Bronchial epithelial cell (primary cell): ENCODE data around the gene GATD1. TPM values are rescaled to one million over a fixed set of nuclear protein-coding genes. Genes with fewer than 3 reads are reported as not detected.

Source experiments
- DNase-seq: peaks from one replicate; pipeline ENCODE4 v3.0.0-alpha.2; 2010; ENCODE audit warnings: low read depth
- FAIRE-seq: peaks from 2 replicates; lab custom pipeline; 2011; peaks lifted over from hg19 to GRCh38; lab: Jason Lieb, UNC
- H3K27me3 ChIP-seq: 2 replicates; pipeline ENCODE4 v1.5.1; 2011; ENCODE audit warnings: low read length; ENCODE audit not compliant: control insufficient read depth, insufficient read depth
- H3K36me3 ChIP-seq: 2 replicates; pipeline ENCODE4 v1.5.1; 2011; ENCODE audit warnings: low read length; ENCODE audit not compliant: control insufficient read depth, insufficient read depth
- H3K4me3 ChIP-seq: 2 replicates; pipeline ENCODE4 v1.5.1; 2011; ENCODE audit warnings: mild to moderate bottlenecking, low read depth, low read length, control low read depth
- total RNA-seq: library from RNA; depleted of rRNA; stranded (reverse); fragments of >200 nt; gene quantifications from 2 replicates; pipeline ENCODE4 v1.2.1, GENCODE V29; 2014
- TF ChIP-seq, protein P1 (sequence below): IDR thresholded peaks from 2 replicates; pipeline ENCODE4 v1.5.1; 2011; ENCODE audit warnings: mild to moderate bottlenecking, moderate library complexity, low read length, control low read depth, inconsistent platforms; ENCODE audit not compliant: insufficient read depth, severe bottlenecking

The GATD1 gene
- total RNA-seq, 1 donor from 2014 or later = 18.7 TPM

DNA sequence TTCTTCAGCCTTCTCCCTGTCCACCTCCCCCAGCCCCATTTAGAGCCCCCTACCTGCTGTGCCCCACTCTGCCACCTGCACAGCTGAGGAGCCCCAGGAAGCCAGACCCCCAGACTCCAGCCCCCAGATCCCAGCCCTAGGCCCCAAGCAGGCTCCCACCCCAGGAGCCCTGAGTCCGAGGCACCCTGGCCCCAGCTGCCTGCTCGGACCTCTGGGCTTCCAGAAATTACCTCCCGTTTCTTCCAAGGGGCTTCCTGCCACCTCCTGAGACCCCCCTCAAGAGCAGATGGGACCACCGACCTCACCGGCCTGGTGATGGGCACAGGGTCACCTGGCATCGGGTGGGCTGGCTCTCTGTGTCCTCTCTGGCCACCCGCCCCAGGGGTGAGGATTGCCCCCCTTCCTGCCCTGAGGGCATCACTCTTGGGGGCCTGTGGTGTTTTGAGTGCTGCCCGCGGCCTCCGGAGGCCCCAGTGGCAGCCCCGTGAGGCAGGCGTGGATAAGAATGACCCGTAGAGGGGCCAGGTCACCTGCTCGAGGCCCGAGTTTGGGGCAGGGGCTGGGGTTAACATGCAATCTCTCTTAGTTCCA, 48.3 kb downstream of the GATD1 start:
- FAIRE-seq (no peak), DNase-seq (no peak)
- no peaks in the 10 kb centered on the region for H3K27me3 ChIP-seq
- H3K36me3 ChIP-seq = peaks cover 16% of the 10 kb centered on the region
- H3K4me3 ChIP-seq = no peak overlapping the region
- TF ChIP-seq, protein P1, sequence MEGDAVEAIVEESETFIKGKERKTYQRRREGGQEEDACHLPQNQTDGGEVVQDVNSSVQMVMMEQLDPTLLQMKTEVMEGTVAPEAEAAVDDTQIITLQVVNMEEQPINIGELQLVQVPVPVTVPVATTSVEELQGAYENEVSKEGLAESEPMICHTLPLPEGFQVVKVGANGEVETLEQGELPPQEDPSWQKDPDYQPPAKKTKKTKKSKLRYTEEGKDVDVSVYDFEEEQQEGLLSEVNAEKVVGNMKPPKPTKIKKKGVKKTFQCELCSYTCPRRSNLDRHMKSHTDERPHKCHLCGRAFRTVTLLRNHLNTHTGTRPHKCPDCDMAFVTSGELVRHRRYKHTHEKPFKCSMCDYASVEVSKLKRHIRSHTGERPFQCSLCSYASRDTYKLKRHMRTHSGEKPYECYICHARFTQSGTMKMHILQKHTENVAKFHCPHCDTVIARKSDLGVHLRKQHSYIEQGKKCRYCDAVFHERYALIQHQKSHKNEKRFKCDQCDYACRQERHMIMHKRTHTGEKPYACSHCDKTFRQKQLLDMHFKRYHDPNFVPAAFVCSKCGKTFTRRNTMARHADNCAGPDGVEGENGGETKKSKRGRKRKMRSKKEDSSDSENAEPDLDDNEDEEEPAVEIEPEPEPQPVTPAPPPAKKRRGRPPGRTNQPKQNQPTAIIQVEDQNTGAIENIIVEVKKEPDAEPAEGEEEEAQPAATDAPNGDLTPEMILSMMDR = no peak

DNA sequence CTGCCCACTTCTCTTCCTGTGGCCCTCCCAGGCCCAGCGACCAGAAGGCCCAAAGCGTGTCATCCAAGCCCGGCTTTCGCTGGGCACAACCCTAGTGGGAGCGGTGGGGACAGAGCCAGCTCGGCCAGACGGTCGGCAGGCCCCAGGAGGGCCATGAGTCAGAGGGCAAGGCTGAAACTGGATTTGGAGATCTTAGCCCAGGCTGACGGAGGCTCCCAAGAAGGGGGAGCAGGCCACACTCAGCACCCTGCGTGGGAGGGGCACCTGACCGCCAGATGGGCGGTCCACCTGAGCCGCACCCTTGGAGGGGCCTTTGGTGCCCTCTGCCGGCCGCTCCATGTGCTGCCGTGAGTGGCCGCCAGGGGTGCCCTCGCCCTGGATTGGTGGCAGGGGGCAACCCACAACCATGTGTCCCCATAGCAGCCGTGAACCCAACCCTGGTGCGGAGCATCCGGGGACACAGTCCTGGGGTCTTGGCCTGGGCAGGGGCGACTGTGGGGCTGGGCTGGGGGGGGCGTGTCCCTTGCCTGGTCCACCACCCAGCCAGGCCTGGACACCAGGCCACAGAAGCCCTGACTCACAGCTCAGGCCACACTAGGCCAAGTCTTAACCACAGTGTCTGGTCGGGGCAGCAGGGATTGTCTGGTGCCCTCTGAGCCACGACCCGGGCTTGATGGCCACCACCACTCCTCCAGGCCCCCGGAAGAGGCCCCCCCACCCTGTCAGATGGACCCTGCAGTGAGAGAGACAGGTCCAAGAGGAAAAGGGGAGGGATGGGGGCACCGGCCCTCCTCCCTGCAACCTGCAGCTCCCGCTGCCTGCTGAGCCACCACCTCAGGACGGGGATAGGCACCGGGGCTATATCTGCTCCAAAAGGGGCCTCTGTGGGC, 49.2 kb downstream of the GATD1 start:
- FAIRE-seq (no peak), DNase-seq (peak; percentile 90)
- no peaks in the 10 kb centered on the region for H3K27me3 ChIP-seq
- H3K36me3 ChIP-seq = peaks cover 21% of the 10 kb centered on the region
- TF ChIP-seq, protein P1 = peak; percentile 100
- no peak overlapping the region for H3K4me3 ChIP-seq

DNA sequence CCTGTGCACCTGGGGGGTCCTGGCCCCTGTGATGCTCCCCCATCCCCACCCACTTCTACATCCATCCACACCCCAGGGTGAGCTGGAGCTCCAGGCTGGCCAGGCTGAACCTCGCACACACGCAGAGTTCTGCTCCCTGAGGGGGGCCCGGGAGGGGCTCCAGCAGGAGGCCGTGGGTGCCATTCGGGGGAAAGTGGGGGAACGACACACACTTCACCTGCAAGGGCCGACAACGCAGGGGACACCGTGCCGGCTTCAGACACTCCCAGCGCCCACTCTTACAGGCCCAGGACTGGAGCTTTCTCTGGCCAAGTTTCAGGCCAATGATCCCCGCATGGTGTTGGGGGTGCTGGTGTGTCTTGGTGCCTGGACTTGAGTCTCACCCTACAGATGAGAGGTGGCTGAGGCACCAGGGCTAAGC, 50.0 kb downstream of the GATD1 start:
- Histone ChIP-seq H3K27me3 (no peaks in the 10 kb centered on the region), H3K4me3 (no peak overlapping the region), H3K36me3 (peaks cover 26% of the 10 kb centered on the region)
- DNase-seq (no peak), FAIRE-seq (no peak)
- TF ChIP-seq, protein P1 = no peak

DNA sequence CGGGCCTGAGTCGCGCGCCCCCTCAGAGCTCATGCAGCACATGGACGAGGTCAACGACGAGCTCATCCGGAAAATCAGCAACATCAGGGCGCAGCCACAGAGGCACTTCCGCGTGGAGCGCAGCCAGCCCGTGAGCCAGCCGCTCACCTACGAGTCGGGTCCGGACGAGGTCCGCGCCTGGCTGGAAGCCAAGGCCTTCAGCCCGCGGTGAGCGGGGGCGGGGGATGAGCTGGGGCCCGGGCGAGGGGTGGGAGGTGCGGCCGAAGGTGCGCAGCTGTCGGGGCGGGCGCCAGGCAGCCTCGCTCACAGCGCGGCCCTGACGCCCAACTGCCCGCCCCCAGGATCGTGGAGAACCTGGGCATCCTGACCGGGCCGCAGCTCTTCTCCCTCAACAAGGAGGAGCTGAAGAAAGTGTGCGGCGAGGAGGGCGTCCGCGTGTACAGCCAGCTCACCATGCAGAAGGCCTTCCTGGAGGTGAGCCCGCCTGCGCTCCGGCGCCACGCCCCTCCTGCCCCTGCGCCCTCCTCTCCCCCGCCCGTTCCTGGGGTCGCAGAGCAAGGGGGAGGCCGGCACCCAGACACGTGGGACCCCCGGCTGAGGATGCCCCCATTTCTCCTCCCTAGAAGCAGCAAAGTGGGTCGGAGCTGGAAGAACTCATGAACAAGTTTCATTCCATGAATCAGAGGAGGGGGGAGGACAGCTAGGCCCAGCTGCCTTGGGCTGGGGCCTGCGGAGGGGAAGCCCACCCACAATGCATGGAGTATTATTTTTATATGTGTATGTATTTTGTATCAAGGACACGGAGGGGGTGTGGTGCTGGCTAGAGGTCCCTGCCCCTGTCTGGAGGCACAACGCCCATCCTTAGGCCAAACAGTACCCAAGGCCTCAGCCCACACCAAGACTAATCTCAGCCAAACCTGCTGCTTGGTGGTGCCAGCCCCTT, 50.7 kb downstream of the GATD1 start:
- Histone ChIP-seq H3K4me3 (peak overlapping the region; percentile 7), H3K36me3 (peaks cover 31% of the 10 kb centered on the region), H3K27me3 (no peaks in the 10 kb centered on the region)
- TF ChIP-seq, protein P1 = no peak
- DNase-seq (peak; percentile 80), FAIRE-seq (no peak)

DNA sequence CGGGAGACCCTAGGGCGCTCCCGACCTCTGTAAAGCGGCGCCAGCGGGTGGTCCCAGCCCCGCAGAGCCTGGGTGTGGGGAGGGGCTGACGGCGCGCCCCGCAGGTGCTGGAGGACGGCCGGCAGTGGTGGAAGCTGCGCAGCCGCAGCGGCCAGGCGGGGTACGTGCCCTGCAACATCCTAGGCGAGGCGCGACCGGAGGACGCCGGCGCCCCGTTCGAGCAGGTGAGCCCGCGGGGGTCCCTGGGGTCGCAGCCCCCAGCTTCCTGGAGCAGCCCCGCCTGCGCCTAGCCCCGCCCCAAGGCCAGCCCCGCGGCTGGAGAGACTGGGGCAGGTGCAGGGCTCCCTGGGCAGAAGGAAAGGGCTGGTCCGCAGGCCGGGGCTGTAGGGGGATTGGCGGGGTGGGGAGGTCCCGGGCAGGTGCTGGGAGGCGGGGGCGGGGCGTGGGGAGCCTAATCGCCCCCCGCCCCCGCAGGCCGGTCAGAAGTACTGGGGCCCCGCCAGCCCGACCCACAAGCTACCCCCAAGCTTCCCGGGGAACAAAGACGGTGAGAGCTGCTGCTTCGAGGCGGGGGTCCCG, 51.6 kb downstream of the GATD1 start:
- no peak overlapping the region for H3K4me3 ChIP-seq
- DNase-seq (no peak), FAIRE-seq (no peak)
- TF ChIP-seq, protein P1 = no peak
- peaks cover 35% of the 10 kb centered on the region for H3K36me3 ChIP-seq
- H3K27me3 ChIP-seq = no peaks in the 10 kb centered on the region
